K562 (cell line): ENCODE measurements around the gene TMEM87A. TPM values are rescaled to one million over a fixed set of nuclear protein-coding genes. Genes with fewer than 3 reads are reported as not detected.
A peak's percentile ranks its signal among the peaks of the same experiment; 100 is the strongest.

ENCODE experiments used
- ATAC-seq: fragments of 200-7000 bp; cut with Tn5 transposase; 3 replicates; pipeline ENCODE4 v1.9.1; 2020; ENCODE audit warnings: moderate library complexity
- BruUV-seq: library from RNA; stranded (reverse); fragments of 400-500 nt; replicated peaks from 2 replicates; lab custom pipeline; 2021; lab: Mats Ljungman, UMichigan
- CTCF ChIA-PET: fragments of 300-600 bp; formaldehyde crosslinking; extraction: SDS; loops from one replicate; lab custom pipeline; 2021; ENCODE audit warnings: low intra/inter-chr PET ratio; lab: Yijun Ruan, JAX
- POLR2A ChIA-PET: fragments of 300-600, 350-650 bp; sonication (Branson Sonifier 250); formaldehyde crosslinking; extraction: SDS; loops from one replicate; lab custom pipeline; 2021; ENCODE audit warnings: antibody characterized with exemption, inconsistent platforms; lab: Yijun Ruan, JAX
- DNase-seq, 4 experiments: peaks; one replicate each; pipeline versions ENCODE4 v3.0.0 to v3.0.0-alpha.2; 2011 to 2018; ENCODE audit warnings: low spot score in 3 of 4, mixed read lengths in 3 of 4; ENCODE audit errors: extremely low read depth in 1 of 4
- FAIRE-seq: peaks from 2 replicates; lab custom pipeline; 2011; peaks lifted over from hg19 to GRCh38; lab: Jason Lieb, UNC
- H2AFZ ChIP-seq: 2 replicates; pipeline ENCODE4 v1.6.0; 2011; ENCODE audit warnings: low read depth, low read length, control low read depth, inconsistent platforms
- H3K27ac ChIP-seq: fragments of 200-600 bp; 3 replicates; pipeline ENCODE4 v1.8.0; 2011; ENCODE audit warnings: low read depth, mild to moderate bottlenecking, control low read depth, inconsistent platforms, low read length, moderate library complexity, mixed read lengths; ENCODE audit errors: extremely low read depth
- H3K27me3 ChIP-seq, 2 experiments: fragments of 300-600 bp in 1 of 2; 2 replicates in 1 of 2; 3 replicates in 1 of 2; pipeline versions ENCODE4 v1.6.0 to v1.8.0; 2011; ENCODE audit warnings: inconsistent platforms in 2 of 2, low read length in 2 of 2, mild to moderate bottlenecking in 1 of 2, mixed read lengths in 1 of 2, moderate library complexity in 1 of 2; ENCODE audit not compliant: control insufficient read depth in 2 of 2, insufficient read depth in 2 of 2
- H3K36me3 ChIP-seq: fragments of 300-600 bp; 3 replicates; pipeline ENCODE4 v1.8.0; 2011; ENCODE audit warnings: mild to moderate bottlenecking, low read length, inconsistent platforms; ENCODE audit not compliant: control insufficient read depth, insufficient read depth
- H3K4me1 ChIP-seq, 2 experiments: fragments of 200-600 bp in 1 of 2; replicated peaks in 1 of 2; 2 replicates in 1 of 2; 3 replicates in 1 of 2; pipeline versions ENCODE4 v1.5.1 to v1.8.0; 2011; ENCODE audit warnings: inconsistent platforms in 2 of 2, low read length in 2 of 2, mild to moderate bottlenecking in 1 of 2, mixed read lengths in 1 of 2, moderate library complexity in 1 of 2; ENCODE audit not compliant: control insufficient read depth in 2 of 2, insufficient read depth in 2 of 2
- H3K4me2 ChIP-seq: 2 replicates; pipeline ENCODE4 v1.6.1; 2011; ENCODE audit warnings: low read length, control low read depth, inconsistent platforms, mixed read lengths; ENCODE audit not compliant: insufficient read depth
- H3K4me3 ChIP-seq: fragments of 200-600 bp; sonication (generic), shearing (Covaris generic); 2 replicates; pipeline ENCODE4 v1.5.1; 2016; ENCODE audit warnings: control low read depth, inconsistent platforms
- H3K79me2 ChIP-seq: fragments of 200-600 bp; 3 replicates; pipeline ENCODE4 v1.8.0; 2011; ENCODE audit warnings: low read length, inconsistent platforms; ENCODE audit not compliant: control insufficient read depth, insufficient read depth
- H3K9ac ChIP-seq, 2 experiments: 2 replicates each; pipeline versions ENCODE4 v1.6.0 to v1.6.1; 2011; ENCODE audit warnings: low read depth in 2 of 2, low read length in 2 of 2, control low read depth in 1 of 2, inconsistent platforms in 1 of 2, mild to moderate bottlenecking in 1 of 2, mixed read lengths in 1 of 2; ENCODE audit not compliant: insufficient read depth in 1 of 2
- H3K9me1 ChIP-seq: one replicate; pipeline ENCODE4 v1.6.0; 2011; ENCODE audit warnings: inconsistent platforms, mild to moderate bottlenecking, low read length, moderate library complexity; ENCODE audit not compliant: control insufficient read depth, insufficient read depth
- H3K9me3 ChIP-seq: replicated peaks from 2 replicates; pipeline ENCODE4 v1.5.1; 2011; ENCODE audit warnings: low read depth, low read length, inconsistent platforms; ENCODE audit not compliant: control insufficient read depth, insufficient read depth
- H4K20me1 ChIP-seq: replicated peaks from 2 replicates; pipeline ENCODE4 v1.6.1; 2011; ENCODE audit warnings: low read length, inconsistent platforms, mixed read lengths; ENCODE audit not compliant: control insufficient read depth, insufficient read depth
- C11orf30 ChIP-seq: fragments of 450-650 bp; IDR thresholded peaks from 2 replicates; pipeline ENCODE4 v1.6.1; 2016; ENCODE audit warnings: low read depth, mild to moderate bottlenecking
- CBX8 ChIP-seq: fragments of 200-600 bp; sonication (generic); IDR thresholded peaks from 2 replicates; pipeline ENCODE4 v1.6.1; 2012; ENCODE audit warnings: borderline replicate concordance, mixed run types, low read depth, mild to moderate bottlenecking, moderate library complexity, mixed read lengths, low read length, control low read depth, inconsistent platforms; ENCODE audit not compliant: poor library complexity, severe bottlenecking; ENCODE audit errors: extremely low read depth
- CHD2 ChIP-seq: IDR thresholded peaks from 2 replicates; pipeline ENCODE4 v1.6.1; 2011; ENCODE audit warnings: low read depth, low read length
- ERF ChIP-seq: fragments of 450-650 bp; formaldehyde crosslinking; IDR thresholded peaks from 2 replicates; pipeline ENCODE4 v1.4.0; 2020; ENCODE audit warnings: mild to moderate bottlenecking, mixed read lengths
- GABPA ChIP-seq: fragments of 200-800 bp; sonication (Bioruptor generic); conservative IDR thresholded peaks from 2 replicates; pipeline ENCODE4 v1.6.1; 2016; ENCODE audit warnings: low read depth, missing genetic modification characterization, missing compliant biosample characterization
- HEY1 ChIP-seq: fragments of 250-450 bp; sonication (Bioruptor Pico); IDR thresholded peaks from 2 replicates; pipeline ENCODE4 v1.5.0; 2020; ENCODE audit warnings: mild to moderate bottlenecking, moderate library complexity, borderline replicate concordance
- JUNB ChIP-seq: fragments of 450-650 bp; formaldehyde crosslinking; conservative IDR thresholded peaks from 2 replicates; pipeline ENCODE4 v1.4.0; 2020; ENCODE audit warnings: mild to moderate bottlenecking
- SAP30 ChIP-seq: fragments of 200-600 bp; sonication (generic); IDR thresholded peaks from 2 replicates; pipeline ENCODE4 v1.6.1; 2012; ENCODE audit warnings: borderline replicate concordance, low read depth, mild to moderate bottlenecking, moderate library complexity, low read length, control low read depth, inconsistent platforms; ENCODE audit not compliant: insufficient read depth, poor library complexity, severe bottlenecking
- SMC3 ChIP-seq: conservative IDR thresholded peaks from 2 replicates; pipeline ENCODE4 v1.6.1; 2011; ENCODE audit warnings: low read depth, low read length, improper control_type of control experiment; ENCODE audit not compliant: insufficient read depth
- ZBTB1 ChIP-seq: sonication (generic); formaldehyde crosslinking; IDR thresholded peaks from 2 replicates; pipeline ENCODE4 v1.8.1; 2023; ENCODE audit warnings: missing genetic modification reagents, low read depth, mild to moderate bottlenecking, borderline replicate concordance
- ZKSCAN8 ChIP-seq: fragments of 200-800 bp; sonication (Bioruptor generic); IDR thresholded peaks from 2 replicates; pipeline ENCODE4 v1.6.1; 2016; ENCODE audit warnings: missing genetic modification characterization, missing compliant biosample characterization
- WGBS: fragments of 100-300 bp; shearing (Covaris generic); methylation state at CpG from one replicate; pipeline ENCODE4 v1.1.6; 2016; ENCODE audit warnings: low coverage, mixed read lengths; ENCODE audit not compliant: insufficient coverage; ENCODE audit errors: missing lambda C conversion rate; 5-methylcytosine and 5-hydroxymethylcytosine counted together
- in situ Hi-C: fragments of 300-500 bp; cut with MboI; formaldehyde crosslinking; loops from 4 replicates; pipeline ENCODE4 v1.15.0; 2018; ENCODE audit warnings: inconsistent platforms, mixed read lengths
- intact Hi-C: fragments of 100-400 bp; cut with micrococcal nuclease; formaldehyde crosslinking; loops from 2 replicates; pipeline ENCODE4 v1.14.2; 2022
- polyA plus RNA-seq, 8 experiments: library from polyadenylated mRNA; depleted of rRNA in 4 of 8; stranded (reverse) in 5 of 8; unstranded in 3 of 8; fragments of >200 nt; fragmentation: Nextera tagmentation in 2 of 8; fragmentation: Illumina TruSeq in 1 of 8; extraction: Ambion mirVana in 2 of 8; extraction: Trizol in 1 of 8; gene quantifications; 2 replicates each; pipeline versions ENCODE4 v1.2.1 to v1.2.3, GENCODE V29; 2011 to 2014; ENCODE audit warnings: inconsistent platforms in 1 of 8, missing spikeins in 1 of 8
- total RNA-seq, 7 experiments: library from RNA; depleted of rRNA in 6 of 7; stranded (reverse); fragments of >200 nt in 6 of 7; fragmentation: Illumina TruSeq in 2 of 7; extraction: Trizol in 2 of 7; gene quantifications; 2 replicates each; pipeline versions ENCODE4 v1.2.1 to v1.2.3, GENCODE V29; 2011 to 2021; ENCODE audit warnings: low replicate concordance in 1 of 7

TMEM87A gene
- total and polyA plus RNA-seq, 9 of the 15 experiments (the other 6 are each of a cell fraction or from before 2014, with no cell fraction given): 16.6 to 43.3 (median 29.6) TPM

DNA sequence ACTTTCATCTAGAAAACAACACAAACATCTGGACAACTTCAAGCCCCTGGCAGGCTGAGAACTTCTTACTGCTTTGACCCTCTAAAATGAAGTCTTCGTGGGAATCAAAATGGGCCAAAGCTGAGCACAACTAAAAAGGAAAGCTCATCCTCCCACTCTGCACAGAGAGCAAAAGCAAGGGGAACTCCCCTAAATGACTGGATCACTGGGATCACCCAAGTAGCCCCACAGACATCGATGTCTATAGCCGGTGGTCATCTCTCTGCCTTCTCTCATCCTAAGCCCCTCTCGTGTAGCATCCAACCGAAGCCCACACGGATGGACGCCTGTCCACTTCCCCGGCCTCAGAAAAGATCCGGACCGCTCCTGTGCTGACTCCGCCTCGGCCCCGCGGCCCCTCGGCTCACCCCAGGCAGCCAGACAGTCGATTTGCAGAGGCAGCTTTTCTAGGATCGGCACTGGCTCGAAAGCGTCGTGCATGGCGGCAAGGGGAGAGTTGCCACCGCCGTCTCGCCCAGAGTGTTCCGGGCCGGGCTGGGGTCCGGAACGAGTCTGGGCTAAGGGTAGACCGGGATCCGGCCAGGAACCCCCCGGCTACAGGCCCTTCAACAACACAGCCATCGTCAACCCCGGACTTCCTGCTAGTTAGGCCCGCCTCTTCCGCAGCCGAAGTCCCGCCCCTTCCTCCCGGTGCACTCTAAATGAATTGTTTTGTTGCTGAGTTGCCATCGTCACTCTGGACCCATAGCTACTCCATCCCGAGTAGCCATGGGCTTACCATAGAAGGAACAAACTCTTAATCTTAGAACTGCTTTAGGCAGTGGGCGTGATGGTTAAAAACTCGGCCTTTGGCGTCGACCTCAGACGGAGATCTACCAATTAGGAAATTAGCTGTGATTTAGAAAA lies 65.3 kb downstream of the TMEM87A start, which contains the start of gene VPS39:
VPS39 (minus strand) TSS at position 631 of the 906 bp plus-strand sequence; CDS start at position 480, 151 bp downstream.
- peak within 1 kb of the TSS; percentile 94 for H3K4me2 ChIP-seq
- peaks cover 3% of the 10 kb centered on the region; the same call in 1 of the 2 replicates for H4K20me1 ChIP-seq
- H3K9me3 ChIP-seq: no peaks in the 10 kb centered on the region
- ChIA-PET CTCF (no interaction called here), POLR2A (interaction anchor here (0.6 to 2.0 kb wide), 7 partner anchors 10 to 69 kb away, joined by 3 to 6 read pairs (median 5); partner anchors contain the start of genes GANC and TMEM87A)
- peak; percentile 96 for FAIRE-seq
- intact Hi-C loops: no loop called here
- peak within 1 kb of the TSS; percentile 94 for H2AFZ ChIP-seq
- WGBS: 2% methylated on average over 45 of the region's 45 CpGs
- DNase-seq: peak; percentile 87 to 90 (median 88)
- H3K27me3 ChIP-seq: no peaks in the 10 kb centered on the region
- H3K4me1 ChIP-seq: peaks cover 3 to 4% of the 10 kb centered on the region in 2 experiments; a peak in 2 of 5 replicates
- peak within 1 kb of the TSS; percentile 77 for H3K27ac ChIP-seq
- H3K9me1 ChIP-seq: no peaks in the 10 kb centered on the region
- H3K79me2 ChIP-seq: peaks cover 20% of the 10 kb centered on the region
- peaks cover 32% of the 10 kb centered on the region for H3K36me3 ChIP-seq
- peak within 1 kb of the TSS; percentile 96 for H3K4me3 ChIP-seq
- ATAC-seq: peak; percentile 99
- peak within 1 kb of the TSS; percentile 86 to 95 for H3K9ac ChIP-seq
- in situ Hi-C loops: no loop called here
- TSS peak; percentile 61 for BruUV-seq
- peak; percentile 90 for TF ChIP-seq SAP30
- TF ChIP-seq CBX8: no peak
- 0 out of 2 replicates have a peak, but pooled peaks have one; percentile 47 for TF ChIP-seq ERF (CRISPR knock-in tag)
- no peak for TF ChIP-seq JUNB (CRISPR knock-in tag)
- TF ChIP-seq ZBTB1 (CRISPR knock-in tag): no peak
- TF ChIP-seq HEY1 (CRISPR knock-in tag): no peak
- TF ChIP-seq ZKSCAN8 (CRISPR knock-in tag): no peak
- TF ChIP-seq GABPA (tag): peak; percentile 94
- 0 out of 2 replicates have a peak, but pooled peaks have one; percentile 15 for TF ChIP-seq SMC3
- peak; percentile 82 for TF ChIP-seq C11orf30
- no peak for TF ChIP-seq CHD2
